MM.1S (cell line): ENCODE data around the gene MRPS10.

Experiments
- EZH2 ChIP-seq: fragments of 300-600 bp; sonication (generic); optimal IDR thresholded peaks from 2 replicates; pipeline ENCODE3; 2017; ENCODE audit warnings: low read depth, mild to moderate bottlenecking, antibody characterized with exemption, low read length, mixed read lengths
- TF ChIP-seq, protein P1 (sequence below): fragments of 300-600 bp; sonication (generic); IDR thresholded peaks from 2 replicates; pipeline ENCODE4 v1.5.1; 2016; ENCODE audit warnings: antibody characterized with exemption, low read length, mixed read lengths

DNA sequence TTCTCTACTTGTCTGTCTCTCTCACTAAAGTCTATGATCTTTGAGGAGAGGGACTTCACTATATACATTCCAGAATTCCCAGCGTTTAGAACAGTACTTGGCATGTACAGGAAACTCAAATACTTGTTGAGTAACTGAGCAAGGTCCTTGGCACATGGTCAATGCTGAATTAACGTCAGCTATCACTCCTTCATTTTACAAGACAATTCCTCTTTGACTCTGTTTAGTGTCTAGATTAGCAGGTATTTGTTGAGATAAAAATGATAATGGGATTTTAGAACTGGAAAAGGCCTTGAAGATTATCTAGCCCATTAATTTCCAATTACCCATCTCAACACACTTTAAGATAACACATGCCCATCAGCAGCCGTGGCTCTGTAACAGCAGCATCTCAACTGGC, 16.3 kb downstream of the MRPS10 start:
- TF ChIP-seq, protein P1, sequence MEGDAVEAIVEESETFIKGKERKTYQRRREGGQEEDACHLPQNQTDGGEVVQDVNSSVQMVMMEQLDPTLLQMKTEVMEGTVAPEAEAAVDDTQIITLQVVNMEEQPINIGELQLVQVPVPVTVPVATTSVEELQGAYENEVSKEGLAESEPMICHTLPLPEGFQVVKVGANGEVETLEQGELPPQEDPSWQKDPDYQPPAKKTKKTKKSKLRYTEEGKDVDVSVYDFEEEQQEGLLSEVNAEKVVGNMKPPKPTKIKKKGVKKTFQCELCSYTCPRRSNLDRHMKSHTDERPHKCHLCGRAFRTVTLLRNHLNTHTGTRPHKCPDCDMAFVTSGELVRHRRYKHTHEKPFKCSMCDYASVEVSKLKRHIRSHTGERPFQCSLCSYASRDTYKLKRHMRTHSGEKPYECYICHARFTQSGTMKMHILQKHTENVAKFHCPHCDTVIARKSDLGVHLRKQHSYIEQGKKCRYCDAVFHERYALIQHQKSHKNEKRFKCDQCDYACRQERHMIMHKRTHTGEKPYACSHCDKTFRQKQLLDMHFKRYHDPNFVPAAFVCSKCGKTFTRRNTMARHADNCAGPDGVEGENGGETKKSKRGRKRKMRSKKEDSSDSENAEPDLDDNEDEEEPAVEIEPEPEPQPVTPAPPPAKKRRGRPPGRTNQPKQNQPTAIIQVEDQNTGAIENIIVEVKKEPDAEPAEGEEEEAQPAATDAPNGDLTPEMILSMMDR: no peak
- TF ChIP-seq EZH2: no peak
